ENCODE results near the gene LSM4. TPM values are rescaled to one million over a fixed set of nuclear protein-coding genes. Genes with fewer than 3 reads are reported as not detected.

The LSM4 gene
- total RNA-seq, 1 experiment from 2014 or later = 115 TPM

DNA sequence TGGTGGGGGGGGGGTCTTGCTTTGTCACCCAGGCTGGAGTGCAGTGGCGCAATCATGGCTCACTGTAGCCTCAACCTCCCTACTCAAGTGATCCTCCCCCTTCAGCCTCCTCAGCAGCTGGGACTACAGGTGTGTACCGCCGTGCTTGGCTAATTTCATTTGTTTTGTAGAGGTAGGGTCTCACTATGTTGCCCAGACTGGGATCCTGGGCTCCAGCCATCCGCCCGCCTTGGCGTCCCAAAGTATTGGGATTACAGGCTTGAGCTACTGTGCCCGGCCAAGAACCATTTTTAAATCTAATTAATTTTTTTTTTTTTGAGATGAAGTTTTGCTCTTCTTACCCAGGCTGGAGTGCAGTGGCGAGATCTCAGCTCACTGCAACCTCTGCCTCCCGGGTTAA, 23.2 kb downstream of the LSM4 start:
- intact Hi-C loops (cut with micrococcal nuclease; ENCODE audit: unreplicated experiment) = no loop called here
- no peaks in the 10 kb centered on the region for H3K9me3 Mint-ChIP-seq (ENCODE audit: low read depth, unreplicated experiment)
- H3K4me3 Mint-ChIP-seq (ENCODE audit: low read depth, unreplicated experiment) = no peak overlapping the region
- H3K4me1 Mint-ChIP-seq (ENCODE audit: low read depth, unreplicated experiment) = peaks cover 10% of the 10 kb centered on the region
- no peak overlapping the region for H3K27ac Mint-ChIP-seq (ENCODE audit: unreplicated experiment)
- no TSS peak for BruUV-seq (replicated peaks)
- peaks cover 9% of the 10 kb centered on the region for H3K36me3 Mint-ChIP-seq (ENCODE audit: insufficient read depth, unreplicated experiment)
- no peak for DNase-seq
- no peak for TF ChIP-seq CTCF (IDR thresholded peaks at IDR 0.05; ENCODE audit: unreplicated experiment)
- CTCF ChIA-PET = no interaction called here
- no peaks in the 10 kb centered on the region for H3K27me3 Mint-ChIP-seq (ENCODE audit: unreplicated experiment)

GRCh38 chr19:18298601-18299000, 24.3 kb downstream of the LSM4 start:
- Mint-ChIP-seq H3K9me3 (ENCODE audit: low read depth, unreplicated experiment) (no peaks in the 10 kb centered on the region), H3K4me1 (ENCODE audit: low read depth, unreplicated experiment) (peaks cover 5% of the 10 kb centered on the region), H3K27ac (ENCODE audit: unreplicated experiment) (no peak overlapping the region), H3K27me3 (ENCODE audit: unreplicated experiment) (no peaks in the 10 kb centered on the region), H3K4me3 (ENCODE audit: low read depth, unreplicated experiment) (no peak overlapping the region), H3K36me3 (ENCODE audit: insufficient read depth, unreplicated experiment) (peaks cover 9% of the 10 kb centered on the region)
- TF ChIP-seq CTCF (IDR thresholded peaks at IDR 0.05; ENCODE audit: unreplicated experiment) = no peak
- DNase-seq = no peak
- CTCF ChIA-PET = no interaction called here
- no TSS peak for BruUV-seq (replicated peaks)
- intact Hi-C loops (cut with micrococcal nuclease; ENCODE audit: unreplicated experiment) = no loop called here

GRCh38 chr19:18297308-18297707, 25.6 kb downstream of the LSM4 start:
- BruUV-seq (replicated peaks) = no TSS peak
- CTCF ChIA-PET = interaction anchor here (1.0 kb wide), 1 partner anchor 19 kb away, joined by 3 read pairs; no protein-coding TSS in a partner anchor
- DNase-seq = no peak
- intact Hi-C loops (cut with micrococcal nuclease; ENCODE audit: unreplicated experiment) = no loop called here
- Mint-ChIP-seq H3K27ac (ENCODE audit: unreplicated experiment) (no peak overlapping the region), H3K27me3 (ENCODE audit: unreplicated experiment) (no peaks in the 10 kb centered on the region), H3K36me3 (ENCODE audit: insufficient read depth, unreplicated experiment) (peaks cover 6% of the 10 kb centered on the region), H3K4me1 (ENCODE audit: low read depth, unreplicated experiment) (peaks cover 9% of the 10 kb centered on the region), H3K4me3 (ENCODE audit: low read depth, unreplicated experiment) (no peak overlapping the region), H3K9me3 (ENCODE audit: low read depth, unreplicated experiment) (no peaks in the 10 kb centered on the region)
- no peak for TF ChIP-seq CTCF (IDR thresholded peaks at IDR 0.05; ENCODE audit: unreplicated experiment)

DNA sequence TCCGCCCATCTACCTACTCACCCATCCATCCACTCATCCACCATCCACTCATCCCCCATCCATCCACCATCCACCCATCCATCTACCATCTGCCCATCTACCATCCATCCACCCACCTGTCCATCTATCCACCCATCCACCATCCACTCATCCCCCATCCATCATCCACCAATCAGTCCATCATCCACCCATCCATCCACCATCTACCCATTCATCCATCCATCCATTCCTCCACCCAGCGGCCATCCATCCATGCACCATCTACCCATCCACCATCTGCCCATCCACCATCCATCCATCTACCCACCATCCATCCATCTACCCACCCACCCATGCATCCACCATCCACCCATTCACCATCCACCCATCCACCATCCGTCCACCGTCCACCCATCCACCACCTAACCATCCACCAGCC, 27.8 kb downstream of the LSM4 start:
- Mint-ChIP-seq H3K36me3 (ENCODE audit: insufficient read depth, unreplicated experiment) (peaks cover 13% of the 10 kb centered on the region), H3K4me3 (ENCODE audit: low read depth, unreplicated experiment) (no peak overlapping the region), H3K27me3 (ENCODE audit: unreplicated experiment) (no peaks in the 10 kb centered on the region), H3K27ac (ENCODE audit: unreplicated experiment) (no peak overlapping the region), H3K9me3 (ENCODE audit: low read depth, unreplicated experiment) (no peaks in the 10 kb centered on the region), H3K4me1 (ENCODE audit: low read depth, unreplicated experiment) (peaks cover 18% of the 10 kb centered on the region)
- CTCF ChIA-PET = no interaction called here
- no peak for DNase-seq
- BruUV-seq (replicated peaks) = no TSS peak
- intact Hi-C loops (cut with micrococcal nuclease; ENCODE audit: unreplicated experiment) = no loop called here
- no peak for TF ChIP-seq CTCF (IDR thresholded peaks at IDR 0.05; ENCODE audit: unreplicated experiment)
